ENCODE results near the gene C11orf86. TPM values are rescaled to one million over a fixed set of nuclear protein-coding genes. Genes with fewer than 3 reads are reported as not detected.

The C11orf86 gene
- total and polyA plus RNA-seq, 2 experiments from 2014 or later, result 0.21 to 0.74 TPM

DNA sequence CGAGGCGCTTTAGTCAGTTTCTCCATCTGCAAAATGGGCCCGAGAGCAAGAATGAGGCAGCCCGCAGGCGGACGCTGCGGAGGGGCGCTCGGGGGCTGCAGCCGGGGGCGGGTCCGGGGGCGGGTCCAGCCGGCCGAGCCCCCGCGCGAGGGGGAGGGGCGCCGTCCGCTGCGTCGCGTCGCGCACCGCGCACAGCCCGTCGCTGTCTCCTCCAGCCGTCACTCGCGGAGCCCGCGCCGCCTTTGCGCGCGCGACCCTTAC, 17.2 kb upstream of the C11orf86 start:
- Histone ChIP-seq H3F3A (replicated peaks; ENCODE audit: low read depth) (peaks cover 14% of the 10 kb centered on the region), H2AFZ (peak overlapping the region; percentile 98), H3K4me2 (peak overlapping the region; percentile 83), H3K4me1 (ENCODE audit: insufficient read depth) (peaks cover 11% of the 10 kb centered on the region; the same call in 1 of the 2 replicates), H4K20me1 (replicated peaks; ENCODE audit: insufficient read depth) (no peaks in the 10 kb centered on the region), H3K9me2 (ENCODE audit: insufficient read depth) (no peaks in the 10 kb centered on the region), H3K36me3 (ENCODE audit: insufficient read depth) (no peaks in the 10 kb centered on the region), H3K79me2 (replicated peaks; ENCODE audit: insufficient read depth) (0 out of 2 replicates have a peak, but pooled peaks cover 7% of the 10 kb centered on the region), H3K4me3 (peak overlapping the region; percentile 75), H3K27me3 (ENCODE audit: insufficient read depth) (no peaks in the 10 kb centered on the region), H3K27ac (ENCODE audit: low read depth) (peak overlapping the region; percentile 85; the same call in 1 of the 2 replicates)
- ATAC-seq, result peak; percentile 35
- Mint-ChIP-seq H3K4me3 (peak overlapping the region; percentile 85), H3K27me3 (ENCODE audit: insufficient read depth, low read depth, poor library complexity) (peaks cover 16% of the 10 kb centered on the region), H3K27ac (peak overlapping the region; percentile 90), H3K36me3 (ENCODE audit: low read depth) (peaks cover 3% of the 10 kb centered on the region; the same call in 1 of the 3 replicates), H3K4me1 (peaks cover 32% of the 10 kb centered on the region), H3K9me3 (no peaks in the 10 kb centered on the region)
- DNase-seq (ENCODE audit: low spot score), result peak; percentile 68
- no peak for TF ChIP-seq EZH2phosphoT487 (IDR thresholded peaks at IDR 0.05; ENCODE audit: unreplicated experiment)
- no peak for TF ChIP-seq NANOG (IDR thresholded peaks at IDR 0.05; ENCODE audit: borderline replicate concordance)

DNA sequence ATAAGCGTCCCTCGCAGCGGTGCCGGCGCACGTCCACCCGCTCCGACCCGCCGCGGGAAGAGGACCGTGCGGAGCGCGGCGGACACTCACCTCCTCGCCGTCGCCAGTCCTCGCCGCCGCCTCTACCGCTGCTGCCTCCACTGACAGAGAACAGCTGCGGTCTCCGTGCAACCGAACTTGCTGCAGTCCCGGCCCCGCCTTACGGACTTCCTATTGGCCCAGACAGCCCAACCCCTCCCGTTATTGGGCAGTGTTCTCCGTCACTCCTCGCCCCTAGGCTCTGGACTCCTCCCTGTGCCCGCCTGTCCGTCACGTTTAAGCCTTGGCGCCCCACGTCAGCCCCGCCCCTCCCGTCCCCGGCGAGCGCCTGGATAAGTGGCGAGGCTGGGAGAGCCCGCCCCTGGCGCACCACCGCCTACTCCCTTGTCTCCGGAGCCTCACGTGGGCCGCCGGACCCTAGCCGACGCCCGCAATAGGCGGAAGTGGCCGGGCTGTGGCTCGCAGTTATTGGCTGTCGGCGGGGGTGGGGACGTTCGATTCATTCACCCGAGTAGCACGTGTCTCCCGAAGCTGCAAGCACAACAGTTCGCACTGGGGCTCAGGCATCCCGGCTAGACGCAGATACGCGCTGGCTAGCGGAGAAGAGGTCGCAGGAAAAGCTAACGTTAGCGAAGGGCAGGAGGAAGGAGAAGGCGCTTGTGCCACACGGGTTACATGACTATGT, 16.7 kb upstream of the C11orf86 start, which contains the start of gene PC:
Gene PC, minus strand, starts transcription at position 152 of the 724 bp plus-strand sequence. CDS start 86,224 bp downstream, outside the sequence.
- Mint-ChIP-seq H3K9me3 (no peaks in the 10 kb centered on the region), H3K27ac (peak within 1 kb of the TSS; percentile 94), H3K36me3 (ENCODE audit: low read depth) (peaks cover 3% of the 10 kb centered on the region; the same call in 1 of the 3 replicates), H3K4me3 (peak within 1 kb of the TSS; percentile 85), H3K27me3 (ENCODE audit: insufficient read depth, low read depth, poor library complexity) (peaks cover 21% of the 10 kb centered on the region), H3K4me1 (peaks cover 32% of the 10 kb centered on the region)
- Histone ChIP-seq H3K4me2 (peak within 1 kb of the TSS; percentile 83), H3K36me3 (ENCODE audit: insufficient read depth) (no peaks in the 10 kb centered on the region), H3K27ac (ENCODE audit: low read depth) (peak within 1 kb of the TSS; percentile 85), H4K20me1 (replicated peaks; ENCODE audit: insufficient read depth) (no peaks in the 10 kb centered on the region), H2AFZ (peak within 1 kb of the TSS; percentile 98), H3K79me2 (replicated peaks; ENCODE audit: insufficient read depth) (0 out of 2 replicates have a peak, but pooled peaks cover 7% of the 10 kb centered on the region), H3K4me3 (peak within 1 kb of the TSS; percentile 75), H3K9me2 (ENCODE audit: insufficient read depth) (no peaks in the 10 kb centered on the region), H3K4me1 (ENCODE audit: insufficient read depth) (peaks cover 11% of the 10 kb centered on the region; the same call in 1 of the 2 replicates), H3K27me3 (ENCODE audit: insufficient read depth) (no peaks in the 10 kb centered on the region), H3F3A (replicated peaks; ENCODE audit: low read depth) (peaks cover 14% of the 10 kb centered on the region)
- DNase-seq (ENCODE audit: low spot score), result peak; percentile 99
- TF ChIP-seq CREB1 (CRISPR knock-in tag; IDR thresholded peaks at IDR 0.05; ENCODE audit: low read depth) (peak; percentile 64), EZH2 (IDR thresholded peaks at IDR 0.05; ENCODE audit: low read depth, unreplicated experiment) (no peak), POLR2AphosphoS5 (IDR thresholded peaks at IDR 0.05; ENCODE audit: low read depth) (peak; percentile 49), NANOG (IDR thresholded peaks at IDR 0.05; ENCODE audit: borderline replicate concordance) (no peak)
- peak; percentile 92 for ATAC-seq

DNA sequence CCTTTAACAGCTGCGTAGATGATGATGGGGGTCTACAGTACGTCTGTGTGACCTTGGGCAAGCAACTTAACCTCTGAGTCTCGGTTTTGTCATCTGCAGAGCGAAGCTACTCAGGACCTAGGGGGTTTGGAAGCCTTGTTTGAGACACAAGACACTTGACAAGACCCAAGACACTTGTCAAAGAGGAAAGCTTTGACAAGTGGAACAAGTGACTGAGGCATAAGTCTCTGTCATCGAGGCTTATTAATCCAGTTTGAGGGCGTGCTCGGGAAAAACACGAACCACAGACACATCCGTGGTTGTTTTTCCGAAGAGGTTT, 16.2 kb upstream of the C11orf86 start:
- H3K36me3 Mint-ChIP-seq (ENCODE audit: low read depth), result peaks cover 3% of the 10 kb centered on the region; the same call in 1 of the 3 replicates
- no peak for ATAC-seq
- TF ChIP-seq STAT1 (IDR thresholded peaks at IDR 0.05; ENCODE audit: unreplicated experiment) (no peak), ZNF114 (CRISPR knock-in tag; IDR thresholded peaks at IDR 0.05) (no peak), NANOG (IDR thresholded peaks at IDR 0.05; ENCODE audit: borderline replicate concordance) (no peak), POLR2AphosphoS5 (IDR thresholded peaks at IDR 0.05; ENCODE audit: low read depth) (no peak), ZNF331 (CRISPR knock-in tag; IDR thresholded peaks at IDR 0.05; ENCODE audit: low read depth) (no peak)
- TF ChIP-seq, protein P1, sequence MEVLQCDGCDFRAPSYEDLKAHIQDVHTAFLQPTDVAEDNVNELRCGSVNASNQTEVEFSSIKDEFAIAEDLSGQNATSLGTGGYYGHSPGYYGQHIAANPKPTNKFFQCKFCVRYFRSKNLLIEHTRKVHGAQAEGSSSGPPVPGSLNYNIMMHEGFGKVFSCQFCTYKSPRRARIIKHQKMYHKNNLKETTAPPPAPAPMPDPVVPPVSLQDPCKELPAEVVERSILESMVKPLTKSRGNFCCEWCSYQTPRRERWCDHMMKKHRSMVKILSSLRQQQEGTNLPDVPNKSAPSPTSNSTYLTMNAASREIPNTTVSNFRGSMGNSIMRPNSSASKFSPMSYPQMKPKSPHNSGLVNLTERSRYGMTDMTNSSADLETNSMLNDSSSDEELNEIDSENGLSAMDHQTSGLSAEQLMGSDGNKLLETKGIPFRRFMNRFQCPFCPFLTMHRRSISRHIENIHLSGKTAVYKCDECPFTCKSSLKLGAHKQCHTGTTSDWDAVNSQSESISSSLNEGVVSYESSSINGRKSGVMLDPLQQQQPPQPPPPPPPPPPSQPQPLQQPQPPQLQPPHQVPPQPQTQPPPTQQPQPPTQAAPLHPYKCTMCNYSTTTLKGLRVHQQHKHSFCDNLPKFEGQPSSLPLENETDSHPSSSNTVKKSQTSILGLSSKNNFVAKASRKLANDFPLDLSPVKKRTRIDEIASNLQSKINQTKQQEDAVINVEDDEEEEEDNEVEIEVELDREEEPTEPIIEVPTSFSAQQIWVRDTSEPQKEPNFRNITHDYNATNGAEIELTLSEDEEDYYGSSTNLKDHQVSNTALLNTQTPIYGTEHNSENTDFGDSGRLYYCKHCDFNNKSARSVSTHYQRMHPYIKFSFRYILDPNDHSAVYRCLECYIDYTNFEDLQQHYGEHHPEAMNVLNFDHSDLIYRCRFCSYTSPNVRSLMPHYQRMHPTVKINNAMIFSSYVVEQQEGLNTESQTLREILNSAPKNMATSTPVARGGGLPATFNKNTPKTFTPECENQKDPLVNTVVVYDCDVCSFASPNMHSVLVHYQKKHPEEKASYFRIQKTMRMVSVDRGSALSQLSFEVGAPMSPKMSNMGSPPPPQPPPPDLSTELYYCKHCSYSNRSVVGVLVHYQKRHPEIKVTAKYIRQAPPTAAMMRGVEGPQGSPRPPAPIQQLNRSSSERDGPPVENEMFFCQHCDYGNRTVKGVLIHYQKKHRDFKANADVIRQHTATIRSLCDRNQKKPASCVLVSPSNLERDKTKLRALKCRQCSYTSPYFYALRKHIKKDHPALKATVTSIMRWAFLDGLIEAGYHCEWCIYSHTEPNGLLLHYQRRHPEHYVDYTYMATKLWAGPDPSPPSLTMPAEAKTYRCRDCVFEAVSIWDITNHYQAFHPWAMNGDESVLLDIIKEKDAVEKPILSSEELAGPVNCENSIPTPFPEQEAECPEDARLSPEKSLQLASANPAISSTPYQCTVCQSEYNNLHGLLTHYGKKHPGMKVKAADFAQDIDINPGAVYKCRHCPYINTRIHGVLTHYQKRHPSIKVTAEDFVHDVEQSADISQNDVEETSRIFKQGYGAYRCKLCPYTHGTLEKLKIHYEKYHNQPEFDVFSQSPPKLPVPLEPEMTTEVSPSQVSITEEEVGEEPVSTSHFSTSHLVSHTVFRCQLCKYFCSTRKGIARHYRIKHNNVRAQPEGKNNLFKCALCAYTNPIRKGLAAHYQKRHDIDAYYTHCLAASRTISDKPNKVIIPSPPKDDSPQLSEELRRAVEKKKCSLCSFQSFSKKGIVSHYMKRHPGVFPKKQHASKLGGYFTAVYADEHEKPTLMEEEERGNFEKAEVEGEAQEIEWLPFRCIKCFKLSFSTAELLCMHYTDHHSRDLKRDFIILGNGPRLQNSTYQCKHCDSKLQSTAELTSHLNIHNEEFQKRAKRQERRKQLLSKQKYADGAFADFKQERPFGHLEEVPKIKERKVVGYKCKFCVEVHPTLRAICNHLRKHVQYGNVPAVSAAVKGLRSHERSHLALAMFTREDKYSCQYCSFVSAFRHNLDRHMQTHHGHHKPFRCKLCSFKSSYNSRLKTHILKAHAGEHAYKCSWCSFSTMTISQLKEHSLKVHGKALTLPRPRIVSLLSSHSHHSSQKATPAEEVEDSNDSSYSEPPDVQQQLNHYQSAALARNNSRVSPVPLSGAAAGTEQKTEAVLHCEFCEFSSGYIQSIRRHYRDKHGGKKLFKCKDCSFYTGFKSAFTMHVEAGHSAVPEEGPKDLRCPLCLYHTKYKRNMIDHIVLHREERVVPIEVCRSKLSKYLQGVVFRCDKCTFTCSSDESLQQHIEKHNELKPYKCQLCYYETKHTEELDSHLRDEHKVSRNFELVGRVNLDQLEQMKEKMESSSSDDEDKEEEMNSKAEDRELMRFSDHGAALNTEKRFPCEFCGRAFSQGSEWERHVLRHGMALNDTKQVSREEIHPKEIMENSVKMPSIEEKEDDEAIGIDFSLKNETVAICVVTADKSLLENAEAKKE (CRISPR knock-in tag; IDR thresholded peaks at IDR 0.05), result no peak

More for the DNA sequence above, 16.2 kb upstream of the C11orf86 start:
- Histone ChIP-seq H3K4me2 (peak overlapping the region; percentile 74), H3K79me2 (replicated peaks; ENCODE audit: insufficient read depth) (0 out of 2 replicates have a peak, but pooled peaks cover 7% of the 10 kb centered on the region), H3K4me3 (peak overlapping the region; percentile 45), H3F3A (replicated peaks; ENCODE audit: low read depth) (peaks cover 14% of the 10 kb centered on the region), H3K27ac (ENCODE audit: low read depth) (peak overlapping the region; percentile 56), H3K9me2 (ENCODE audit: insufficient read depth) (no peaks in the 10 kb centered on the region), H4K20me1 (replicated peaks; ENCODE audit: insufficient read depth) (no peaks in the 10 kb centered on the region), H2AFZ (peak overlapping the region; percentile 15; the same call in 1 of the 2 replicates), H3K36me3 (ENCODE audit: insufficient read depth) (no peaks in the 10 kb centered on the region), H3K4me1 (ENCODE audit: insufficient read depth) (peaks cover 11% of the 10 kb centered on the region; the same call in 1 of the 2 replicates), H3K27me3 (ENCODE audit: insufficient read depth) (no peaks in the 10 kb centered on the region)
- no peaks in the 10 kb centered on the region for H3K9me3 Mint-ChIP-seq
- H3K4me1 Mint-ChIP-seq, result peaks cover 32% of the 10 kb centered on the region
- H3K4me3 Mint-ChIP-seq, result peak overlapping the region; percentile 75
- H3K27me3 Mint-ChIP-seq (ENCODE audit: insufficient read depth, low read depth, poor library complexity), result peaks cover 21% of the 10 kb centered on the region
- DNase-seq (ENCODE audit: low spot score), result no peak
- H3K27ac Mint-ChIP-seq, result peak overlapping the region; percentile 94
